Endodermal cell (in vitro differentiated cells): ENCODE data around the gene HNRNPA3. TPM values are rescaled to one million over a fixed set of nuclear protein-coding genes. Genes with fewer than 3 reads are reported as not detected.
A peak's percentile ranks its signal among the peaks of the same experiment; 100 is the strongest.

ENCODE experiments used
- DNase-seq: peaks from one replicate; pipeline ENCODE4 v3.0.0-alpha.2; 2017
- H3K27ac ChIP-seq: 2 replicates; pipeline ENCODE4 v1.5.1; 2013; ENCODE audit warnings: mild to moderate bottlenecking, low read depth, low read length, moderate library complexity
- H3K27me3 ChIP-seq: 2 replicates; pipeline ENCODE4 v1.6.1; 2013; ENCODE audit warnings: mild to moderate bottlenecking, low read length, moderate library complexity; ENCODE audit not compliant: insufficient read depth, control insufficient read depth, poor library complexity, severe bottlenecking
- H3K36me3 ChIP-seq: 2 replicates; pipeline ENCODE4 v1.7.0; 2013; ENCODE audit warnings: mild to moderate bottlenecking, low read length, moderate library complexity; ENCODE audit not compliant: control insufficient read depth, insufficient read depth
- H3K4me1 ChIP-seq: one replicate; pipeline ENCODE4 v1.7.0; 2013; ENCODE audit warnings: low read length; ENCODE audit not compliant: control insufficient read depth, insufficient read depth
- H3K4me3 ChIP-seq: 2 replicates; pipeline ENCODE4 v1.5.1; 2013; ENCODE audit warnings: mild to moderate bottlenecking, low read length, moderate library complexity
- H3K9ac ChIP-seq: 2 replicates; pipeline ENCODE4 v1.6.1; 2013; ENCODE audit warnings: mild to moderate bottlenecking, low read length, moderate library complexity; ENCODE audit not compliant: poor library complexity, severe bottlenecking; ENCODE audit errors: extremely low read depth
- H3K9me3 ChIP-seq: 2 replicates; pipeline ENCODE4 v1.6.1; 2013; ENCODE audit warnings: mild to moderate bottlenecking, low read length, moderate library complexity; ENCODE audit not compliant: control insufficient read depth
- H3K27ac Mint-ChIP-seq: 2 replicates; pipeline ENCODE4 v1.8.0; 2020; ENCODE audit warnings: mixed read lengths
- H3K27me3 Mint-ChIP-seq: 2 replicates; pipeline ENCODE4 v1.8.0; 2021; ENCODE audit warnings: mild to moderate bottlenecking, mixed read lengths; ENCODE audit not compliant: insufficient read depth
- H3K36me3 Mint-ChIP-seq: 2 replicates; pipeline ENCODE4 v1.8.0; 2020; ENCODE audit warnings: low read depth, mixed read lengths
- H3K4me1 Mint-ChIP-seq: 2 replicates; pipeline ENCODE4 v1.8.0; 2020; ENCODE audit warnings: mixed read lengths
- H3K4me3 Mint-ChIP-seq: 2 replicates; pipeline ENCODE4 v1.8.0; 2020; ENCODE audit warnings: mild to moderate bottlenecking, moderate library complexity, mixed read lengths
- H3K9me3 Mint-ChIP-seq: 2 replicates; pipeline ENCODE4 v1.8.0; 2020; ENCODE audit warnings: mild to moderate bottlenecking, mixed read lengths
- WGBS, 2 experiments: methylation state at CpG; one replicate each; pipeline versions ENCODE4 v1.1.5 to v1.1.7; 2013; ENCODE audit warnings: missing lambda C conversion rate in 2 of 2, mixed read lengths in 1 of 2; ENCODE audit not compliant: insufficient coverage in 1 of 2, insufficient read length in 1 of 2; 5-methylcytosine and 5-hydroxymethylcytosine counted together
- total RNA-seq, 2 donors: library from RNA; stranded (reverse); fragmentation: NEBNext Ultra II Directional in 1 of 2; extraction: Animal tissue kit (Norgen Biotek cat#: 25700) in 1 of 2; gene quantifications; 2 replicates in 1 of 2; 3 replicates in 1 of 2; pipeline ENCODE4 v1.2.1, GENCODE V29; 2021
- TF ChIP-seq, protein P1 (sequence below): fragments of 200-600 bp; sonication (generic); conservative IDR thresholded peaks from 2 replicates; pipeline ENCODE4 v1.5.0; 2021; ENCODE audit warnings: antibody characterized with exemption, mild to moderate bottlenecking

The HNRNPA3 gene
- total RNA-seq, 2 donors from 2014 or later, result 323 to 413 TPM

DNA sequence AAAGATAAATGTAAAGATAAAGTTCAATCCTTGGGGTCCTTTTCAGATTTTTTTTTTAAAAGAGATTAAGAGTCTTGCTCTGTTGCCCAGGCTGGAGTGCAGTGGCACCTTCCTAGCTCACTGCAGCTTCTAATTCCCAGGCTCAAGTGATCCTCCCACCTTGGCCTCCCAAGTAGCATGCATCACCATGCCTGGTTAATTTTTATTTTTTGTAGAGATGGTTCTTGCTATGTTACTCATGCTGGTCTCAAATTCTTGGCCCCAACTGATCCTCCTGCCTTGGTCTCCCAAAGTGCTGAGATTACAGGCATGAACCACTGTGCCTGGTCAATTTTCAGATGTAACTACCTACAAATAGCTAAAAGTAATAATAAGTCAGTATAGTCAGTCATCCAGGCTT, 30.9 kb downstream of the HNRNPA3 start:
- Histone ChIP-seq H3K4me1 (peaks cover 8% of the 10 kb centered on the region), H3K9me3 (no peaks in the 10 kb centered on the region)
- DNase-seq, result no peak

DNA sequence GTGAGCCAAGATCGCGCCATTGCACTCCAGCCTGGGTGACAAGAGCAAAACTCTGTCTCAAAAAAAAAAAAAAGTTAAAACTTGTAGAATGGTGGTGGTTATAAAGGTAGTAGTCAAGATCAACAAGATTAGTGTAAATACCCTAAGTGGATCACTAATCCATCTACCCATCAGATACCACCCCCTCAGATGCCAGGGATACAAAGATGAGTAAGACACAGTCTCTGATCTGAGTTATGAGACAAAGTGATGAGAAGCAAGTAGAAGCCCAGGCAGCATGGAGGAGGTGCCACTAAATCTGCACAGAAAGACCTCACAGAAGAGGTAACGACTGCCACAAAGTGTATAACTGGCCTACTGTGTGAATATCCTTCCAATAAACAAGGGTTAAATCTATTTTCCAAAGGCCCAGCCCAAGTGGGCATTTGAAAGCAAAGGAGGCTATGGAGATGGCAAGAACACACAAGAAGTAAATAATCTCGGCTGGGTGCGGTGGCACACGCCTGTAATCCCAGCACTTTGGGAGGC, 31.7 kb downstream of the HNRNPA3 start:
- WGBS, 2 experiments, result 85 to 93% methylated on average over 3 to 6 of the region's 6 CpGs
- H3K27ac ChIP-seq, result no peak overlapping the region
- peaks cover 8% of the 10 kb centered on the region for H3K4me1 ChIP-seq
- TF ChIP-seq, protein P1, sequence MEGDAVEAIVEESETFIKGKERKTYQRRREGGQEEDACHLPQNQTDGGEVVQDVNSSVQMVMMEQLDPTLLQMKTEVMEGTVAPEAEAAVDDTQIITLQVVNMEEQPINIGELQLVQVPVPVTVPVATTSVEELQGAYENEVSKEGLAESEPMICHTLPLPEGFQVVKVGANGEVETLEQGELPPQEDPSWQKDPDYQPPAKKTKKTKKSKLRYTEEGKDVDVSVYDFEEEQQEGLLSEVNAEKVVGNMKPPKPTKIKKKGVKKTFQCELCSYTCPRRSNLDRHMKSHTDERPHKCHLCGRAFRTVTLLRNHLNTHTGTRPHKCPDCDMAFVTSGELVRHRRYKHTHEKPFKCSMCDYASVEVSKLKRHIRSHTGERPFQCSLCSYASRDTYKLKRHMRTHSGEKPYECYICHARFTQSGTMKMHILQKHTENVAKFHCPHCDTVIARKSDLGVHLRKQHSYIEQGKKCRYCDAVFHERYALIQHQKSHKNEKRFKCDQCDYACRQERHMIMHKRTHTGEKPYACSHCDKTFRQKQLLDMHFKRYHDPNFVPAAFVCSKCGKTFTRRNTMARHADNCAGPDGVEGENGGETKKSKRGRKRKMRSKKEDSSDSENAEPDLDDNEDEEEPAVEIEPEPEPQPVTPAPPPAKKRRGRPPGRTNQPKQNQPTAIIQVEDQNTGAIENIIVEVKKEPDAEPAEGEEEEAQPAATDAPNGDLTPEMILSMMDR, result no peak
- no peak overlapping the region for H3K9ac ChIP-seq
- DNase-seq, result no peak
- H3K4me3 Mint-ChIP-seq, result no peak overlapping the region
- no peaks in the 10 kb centered on the region for H3K27me3 Mint-ChIP-seq
- peaks cover 39% of the 10 kb centered on the region for H3K4me1 Mint-ChIP-seq
- H3K36me3 ChIP-seq, result peaks cover 9% of the 10 kb centered on the region
- no peak overlapping the region for H3K27ac Mint-ChIP-seq
- H3K27me3 ChIP-seq, result no peaks in the 10 kb centered on the region
- no peaks in the 10 kb centered on the region for H3K9me3 ChIP-seq
- no peaks in the 10 kb centered on the region for H3K9me3 Mint-ChIP-seq
- H3K4me3 ChIP-seq, result no peak overlapping the region
- H3K36me3 Mint-ChIP-seq, result peaks cover 10% of the 10 kb centered on the region

More for the DNA sequence above, 30.9 kb downstream of the HNRNPA3 start:
- Mint-ChIP-seq H3K4me3 (no peak overlapping the region), H3K27me3 (no peaks in the 10 kb centered on the region), H3K4me1 (peaks cover 37% of the 10 kb centered on the region), H3K27ac (no peak overlapping the region), H3K9me3 (no peaks in the 10 kb centered on the region), H3K36me3 (peaks cover 5% of the 10 kb centered on the region)
- TF ChIP-seq, protein P1, result no peak
- Histone ChIP-seq H3K4me3 (no peak overlapping the region), H3K27me3 (no peaks in the 10 kb centered on the region), H3K36me3 (peaks cover 9% of the 10 kb centered on the region), H3K9ac (no peak overlapping the region), H3K27ac (no peak overlapping the region)

GRCh38 chr2:177245010-177245422, 32.4 kb downstream of the HNRNPA3 start:
- Mint-ChIP-seq H3K27ac (peak overlapping the region; percentile 75), H3K4me3 (no peak overlapping the region), H3K36me3 (peaks cover 10% of the 10 kb centered on the region), H3K27me3 (no peaks in the 10 kb centered on the region), H3K4me1 (peaks cover 39% of the 10 kb centered on the region), H3K9me3 (no peaks in the 10 kb centered on the region)
- H3K9ac ChIP-seq, result no peak overlapping the region
- no peak overlapping the region for H3K27ac ChIP-seq
- H3K36me3 ChIP-seq, result peaks cover 9% of the 10 kb centered on the region
- DNase-seq, result peak; percentile 63
- no peak overlapping the region for H3K4me3 ChIP-seq
- peaks cover 8% of the 10 kb centered on the region for H3K4me1 ChIP-seq
- no peaks in the 10 kb centered on the region for H3K9me3 ChIP-seq
- H3K27me3 ChIP-seq, result no peaks in the 10 kb centered on the region
- WGBS, 2 experiments, result 80% methylated on average over 2 to 4 of the region's 4 CpGs
- TF ChIP-seq, protein P1, result no peak
